Prostate gland (tissue), 2 donors: ENCODE results near the gene CD72. TPM values are rescaled to one million over a fixed set of nuclear protein-coding genes. Genes with fewer than 3 reads are reported as not detected.

ENCODE experiments used
- DNase-seq: peaks from one replicate; pipeline ENCODE4 v3.0.0-alpha.2; 2019; ENCODE audit warnings: low spot score
- H3K27ac ChIP-seq, 2 donors: fragments of 200-600 bp; sonication (generic); 2 replicates each; pipeline ENCODE4 v1.5.1; 2017 to 2019
- H3K27me3 ChIP-seq: fragments of 200-600 bp; sonication (generic); replicated peaks from 2 replicates; pipeline ENCODE4 v1.5.1; 2019; ENCODE audit not compliant: insufficient read depth
- H3K36me3 ChIP-seq, 2 donors: fragments of 200-600 bp; sonication (generic); 1 replicate in 1 of 2; 2 replicates in 1 of 2; pipeline versions ENCODE4 v1.5.1 to v1.8.1; 2017 to 2019
- H3K4me1 ChIP-seq: fragments of 200-600 bp; sonication (generic); replicated peaks from 2 replicates; pipeline ENCODE4 v1.5.1; 2019
- H3K4me3 ChIP-seq, 2 donors: fragments of 200-600 bp; sonication (generic); 2 replicates each; pipeline ENCODE4 v1.5.1; 2017 to 2019
- H3K9me3 ChIP-seq: fragments of 200-600 bp; sonication (generic); 2 replicates; pipeline ENCODE4 v1.5.1; 2017
- POLR2A ChIP-seq: fragments of 450-650 bp; IDR thresholded peaks from one replicate; pipeline ENCODE4 v1.6.1; 2016; ENCODE audit warnings: antibody characterized with exemption, mild to moderate bottlenecking
- POLR2AphosphoS5 ChIP-seq: sonication (generic); formaldehyde crosslinking; IDR thresholded peaks from one replicate; pipeline ENCODE4 v1.6.1; 2017; ENCODE audit warnings: antibody characterized with exemption
- WGBS: methylation state at CpG from one replicate; pipeline ENCODE4 v1.1.5; 2018; 5-methylcytosine and 5-hydroxymethylcytosine counted together
- intact Hi-C: fragments of 100-400 bp; cut with DNase I; formaldehyde crosslinking; loops from one replicate; pipeline ENCODE4 v1.14.2; 2022
- total RNA-seq, 2 donors: library from RNA; depleted of rRNA; stranded (reverse); fragments of >200 nt; gene quantifications; one replicate each; pipeline ENCODE4 v1.1.0, GENCODE V29; 2016
- TF ChIP-seq, protein P1 (sequence below), 4 experiments: fragments of 200-600 bp in 2 of 4; fragments of 450-650 bp in 2 of 4; sonication (generic) in 2 of 4; IDR thresholded peaks; 1 replicate in 3 of 4; 2 replicates in 1 of 4; pipeline ENCODE4 v1.5.1; 2016 to 2019; ENCODE audit warnings: antibody characterized with exemption in 4 of 4, mild to moderate bottlenecking in 2 of 4, moderate library complexity in 2 of 4

The CD72 gene
- total RNA-seq, 2 donors from 2014 or later, result 3.0 to 3.2 TPM

DNA sequence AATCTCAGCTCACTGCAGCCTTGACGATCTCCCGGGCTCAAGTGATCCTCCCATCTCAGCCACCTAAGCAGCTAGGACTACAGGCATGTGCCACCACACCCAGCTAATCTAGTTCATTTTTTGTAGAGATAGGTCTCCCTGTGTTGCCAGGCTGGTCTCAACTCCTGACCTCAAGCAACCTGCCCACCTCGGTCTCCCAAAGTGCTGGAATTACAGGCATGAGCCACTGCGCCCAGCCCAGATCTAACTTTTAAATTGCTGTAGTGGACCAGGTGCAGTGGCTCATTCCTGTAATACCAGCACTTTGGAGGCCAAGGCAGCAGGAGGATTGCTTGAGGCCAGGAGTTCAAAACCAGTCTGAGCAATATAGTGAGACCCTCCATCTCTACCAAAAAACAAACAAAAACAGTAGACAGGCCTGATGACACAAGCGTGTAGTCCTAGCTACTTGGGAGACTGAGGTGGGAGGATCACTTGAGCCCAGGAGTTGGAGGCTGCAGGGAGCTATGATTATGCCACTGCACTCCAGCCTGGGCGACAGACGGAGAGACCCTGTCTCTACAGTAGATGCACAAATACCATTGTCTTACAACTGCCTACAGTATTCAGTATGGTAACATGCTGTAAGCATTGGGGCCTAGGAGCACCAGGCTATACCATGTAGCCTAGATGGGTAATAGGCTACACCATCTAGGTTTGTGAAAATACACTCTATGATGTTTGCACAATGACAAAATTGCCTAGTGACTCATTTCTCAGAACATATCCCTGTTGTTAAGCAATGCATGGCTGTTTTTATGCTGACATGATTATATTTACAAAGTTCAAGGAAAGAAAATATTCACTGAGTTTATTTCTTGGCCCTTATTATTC is 34.0 kb upstream of the CD72 start:
- Histone ChIP-seq H3K27me3 (no peaks in the 10 kb centered on the region), H3K4me3 (no peak overlapping the region), H3K9me3 (no peaks in the 10 kb centered on the region), H3K27ac (no peak overlapping the region), H3K4me1 (peaks cover 1% of the 10 kb centered on the region), H3K36me3 (no peaks in the 10 kb centered on the region)
- 80% methylated on average over 7 of the region's 7 CpGs for WGBS
- no peak for TF ChIP-seq POLR2A
- no peak for TF ChIP-seq POLR2AphosphoS5
- TF ChIP-seq, protein P1, sequence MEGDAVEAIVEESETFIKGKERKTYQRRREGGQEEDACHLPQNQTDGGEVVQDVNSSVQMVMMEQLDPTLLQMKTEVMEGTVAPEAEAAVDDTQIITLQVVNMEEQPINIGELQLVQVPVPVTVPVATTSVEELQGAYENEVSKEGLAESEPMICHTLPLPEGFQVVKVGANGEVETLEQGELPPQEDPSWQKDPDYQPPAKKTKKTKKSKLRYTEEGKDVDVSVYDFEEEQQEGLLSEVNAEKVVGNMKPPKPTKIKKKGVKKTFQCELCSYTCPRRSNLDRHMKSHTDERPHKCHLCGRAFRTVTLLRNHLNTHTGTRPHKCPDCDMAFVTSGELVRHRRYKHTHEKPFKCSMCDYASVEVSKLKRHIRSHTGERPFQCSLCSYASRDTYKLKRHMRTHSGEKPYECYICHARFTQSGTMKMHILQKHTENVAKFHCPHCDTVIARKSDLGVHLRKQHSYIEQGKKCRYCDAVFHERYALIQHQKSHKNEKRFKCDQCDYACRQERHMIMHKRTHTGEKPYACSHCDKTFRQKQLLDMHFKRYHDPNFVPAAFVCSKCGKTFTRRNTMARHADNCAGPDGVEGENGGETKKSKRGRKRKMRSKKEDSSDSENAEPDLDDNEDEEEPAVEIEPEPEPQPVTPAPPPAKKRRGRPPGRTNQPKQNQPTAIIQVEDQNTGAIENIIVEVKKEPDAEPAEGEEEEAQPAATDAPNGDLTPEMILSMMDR (IDR thresholded peaks at IDR 0.05), result no peak
- intact Hi-C loops, result no loop called here
- no peak for DNase-seq

DNA sequence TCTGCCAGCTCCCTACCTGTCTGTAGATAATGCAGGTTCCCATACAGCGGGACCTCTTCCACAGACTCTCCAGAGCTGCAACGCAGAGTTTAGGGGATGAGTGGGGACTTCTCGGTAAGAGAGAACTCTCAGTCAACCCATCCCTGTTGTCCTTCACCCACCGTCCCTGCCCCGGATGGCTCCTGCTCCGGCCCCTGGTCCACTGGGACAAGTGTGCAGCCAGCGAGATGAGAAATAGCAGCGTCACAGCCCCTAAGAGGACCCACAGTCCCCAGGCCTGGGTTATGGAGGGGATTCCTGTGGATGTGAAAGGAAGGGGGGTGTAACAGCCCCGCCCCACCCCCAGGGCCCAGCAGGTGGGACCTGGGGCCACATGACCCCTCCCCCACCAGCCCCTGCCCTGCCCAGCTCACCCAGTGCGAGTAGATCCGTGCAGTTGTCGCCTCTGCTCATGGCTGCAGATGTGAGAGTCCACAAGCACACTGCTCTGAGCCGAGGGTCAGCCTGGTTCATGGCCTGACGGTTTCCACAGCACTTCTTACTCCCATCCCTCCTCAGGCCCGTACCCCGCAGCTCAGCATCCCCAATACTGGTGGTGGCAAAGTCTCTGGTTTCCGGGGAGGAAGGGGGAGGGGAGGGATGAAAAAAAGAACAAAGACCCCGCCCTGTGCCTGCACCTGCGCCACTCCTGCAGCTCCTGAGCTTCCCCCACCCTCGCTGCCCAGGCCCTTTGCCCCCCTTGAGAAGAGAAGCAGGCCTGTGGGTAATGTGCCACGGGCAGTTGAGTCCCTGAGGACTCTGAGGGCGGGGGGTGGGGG is 32.3 kb upstream of the CD72 start, which contains the start of gene SIT1:
TSS of gene SIT1 (minus strand) at position 591 of the 818 bp plus-strand sequence. CDS start at position 513, 78 bp downstream.
- H3K27me3 ChIP-seq, result no peaks in the 10 kb centered on the region
- H3K9me3 ChIP-seq, result no peaks in the 10 kb centered on the region
- H3K4me1 ChIP-seq, result peaks cover 4% of the 10 kb centered on the region
- TF ChIP-seq, protein P1 (IDR thresholded peaks at IDR 0.05), result no peak
- no peak for TF ChIP-seq POLR2A
- no peak for TF ChIP-seq POLR2AphosphoS5
- WGBS, result 74% methylated on average over 22 of the region's 22 CpGs
- no peak within 1 kb of the TSS for H3K4me3 ChIP-seq
- no peaks in the 10 kb centered on the region for H3K36me3 ChIP-seq
- no peak for DNase-seq
- intact Hi-C loops, result no loop called here
- no peak within 1 kb of the TSS for H3K27ac ChIP-seq

DNA sequence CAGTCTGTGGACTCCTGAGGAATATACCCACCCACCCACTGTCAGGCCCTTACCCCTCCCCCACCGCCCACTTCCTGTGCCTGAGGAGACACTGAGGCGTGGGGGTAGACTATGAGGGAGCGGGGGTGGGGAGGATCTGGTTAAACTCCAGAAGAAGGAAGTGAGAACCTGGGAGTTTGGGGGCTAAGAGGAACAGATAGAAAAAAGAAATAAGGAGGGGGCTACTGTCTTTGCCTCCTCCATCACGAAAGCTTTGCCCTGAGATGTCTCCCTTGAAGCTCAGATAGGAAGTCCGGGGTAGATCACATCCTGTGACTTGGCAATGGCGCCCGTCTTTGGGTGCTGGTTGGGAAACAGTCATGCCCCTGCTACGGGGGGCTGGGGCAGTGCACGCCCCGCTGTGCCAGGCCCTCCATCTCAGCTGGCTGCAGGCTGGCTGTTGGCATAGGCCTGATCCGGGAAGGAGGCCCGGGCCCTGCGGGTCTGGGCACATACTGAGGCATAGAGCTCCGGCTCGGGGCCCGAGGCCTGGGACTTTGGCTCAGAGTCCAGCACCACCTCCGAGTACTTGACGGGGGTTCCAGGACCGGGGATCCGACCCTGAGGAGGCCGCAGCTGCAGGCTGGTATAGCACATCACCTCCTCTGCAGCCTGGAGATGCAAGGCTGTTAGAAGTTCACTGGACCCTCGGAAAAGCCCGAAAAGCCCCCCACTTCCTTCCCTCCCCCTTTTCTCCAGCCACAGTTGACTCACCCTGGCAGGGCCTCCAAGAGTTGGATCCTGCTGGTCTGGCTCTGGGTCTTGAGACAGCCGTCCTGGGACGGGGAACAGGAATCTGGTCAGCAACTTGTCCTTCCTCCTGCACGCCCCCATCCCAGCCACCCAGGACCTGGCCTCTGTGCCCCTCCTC is 31.5 kb upstream of the CD72 start:
- intact Hi-C loops, result loop anchor here (5.0 to 10.0 kb wide), 3 partner anchors 42 to 233 kb away; partner anchors contain the start of gene TESK1
- DNase-seq, result no peak
- no peak for TF ChIP-seq POLR2A
- no peak for TF ChIP-seq POLR2AphosphoS5
- TF ChIP-seq, protein P1 (IDR thresholded peaks at IDR 0.05), result no peak
- no peak overlapping the region for H3K4me3 ChIP-seq
- H3K36me3 ChIP-seq, result no peaks in the 10 kb centered on the region
- H3K4me1 ChIP-seq, result peaks cover 4% of the 10 kb centered on the region
- WGBS, result 68% methylated on average over 23 of the region's 26 CpGs
- H3K27ac ChIP-seq, result no peak overlapping the region
- no peaks in the 10 kb centered on the region for H3K27me3 ChIP-seq
- H3K9me3 ChIP-seq, result no peaks in the 10 kb centered on the region

DNA sequence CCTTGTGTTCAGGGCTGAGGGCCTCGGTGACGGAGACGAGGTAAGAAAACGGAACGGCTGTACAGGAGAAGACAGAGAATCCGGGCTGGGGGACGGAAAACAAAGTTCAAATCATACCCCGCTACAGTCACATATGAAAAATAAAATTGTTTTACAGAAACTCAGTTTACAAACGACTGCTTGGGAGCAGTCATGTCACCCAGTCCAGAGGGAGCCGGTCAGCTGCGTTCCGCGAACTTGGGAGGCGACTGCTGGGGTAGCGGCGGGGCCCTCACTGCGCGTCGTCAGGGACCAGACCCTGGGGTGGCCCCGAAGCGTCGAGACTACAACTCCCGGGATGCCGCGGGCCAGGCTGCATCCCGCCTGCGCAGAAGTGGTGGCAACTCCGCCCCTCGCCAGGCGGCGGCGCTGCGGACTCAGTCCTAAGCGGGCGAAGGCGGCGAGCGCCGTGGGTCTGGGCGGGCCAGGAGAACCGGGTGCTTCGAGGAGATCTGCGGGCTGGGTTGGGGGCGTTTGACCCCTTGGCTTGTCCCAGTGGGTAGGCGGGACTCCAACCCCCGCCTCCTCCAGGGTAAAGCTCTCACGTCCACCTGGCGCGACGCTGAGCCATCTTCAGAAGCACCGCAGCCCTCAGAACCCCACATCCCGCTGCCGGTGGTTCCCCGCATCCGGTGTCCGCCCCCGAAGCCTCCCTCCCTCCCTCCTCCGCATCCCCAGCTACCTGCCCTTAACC is 28.5 kb upstream of the CD72 start:
- peak; percentile 94 for TF ChIP-seq POLR2AphosphoS5
- TF ChIP-seq, protein P1 (IDR thresholded peaks at IDR 0.05), result peak; percentile 89 to 99 (median 95)
- TF ChIP-seq POLR2A, result peak; percentile 85
- peak overlapping the region; percentile 41 to 52 for H3K4me3 ChIP-seq
- peak; percentile 91 for DNase-seq
- H3K27me3 ChIP-seq, result no peaks in the 10 kb centered on the region
- intact Hi-C loops, result loop anchor here (5.0 to 10.0 kb wide), 3 partner anchors 39 to 236 kb away; partner anchors contain the start of gene TESK1
- H3K9me3 ChIP-seq, result no peaks in the 10 kb centered on the region
- WGBS, result under 1% methylated on average over 50 of the region's 58 CpGs
- peak overlapping the region; percentile 84 to 86 for H3K27ac ChIP-seq
- H3K4me1 ChIP-seq, result peaks cover 4% of the 10 kb centered on the region
- H3K36me3 ChIP-seq, result no peaks in the 10 kb centered on the region
